H4 (cell line): ENCODE results near the gene TNP2. TPM values are rescaled to one million over a fixed set of nuclear protein-coding genes. Genes with fewer than 3 reads are reported as not detected.

Source experiments
- DNase-seq: peaks from one replicate; pipeline ENCODE4 v3.0.0-alpha.2; 2015; ENCODE audit warnings: low spot score
- total RNA-seq: library from RNA; depleted of rRNA; stranded (reverse); fragments of >200 nt; shearing (Covaris generic); gene quantifications from 2 replicates; pipeline ENCODE4 v1.2.3, GENCODE V29; 2014

Gene TNP2
- total RNA-seq, 1 experiment from 2014 or later, result not detected

GRCh38 chr16:11240636-11241473, 28.3 kb downstream of the TNP2 start:
- DNase-seq, result no peak

GRCh38 chr16:11239644-11240632, 29.2 kb downstream of the TNP2 start:
- DNase-seq, result no peak

- DNase-seq, result no peak
These were observed 30.6 kb downstream of the TNP2 start for GRCh38 chr16:11238272-11239202.

GRCh38 chr16:11236461-11237254, 32.5 kb downstream of the TNP2 start:
- DNase-seq, result no peak

GRCh38 chr16:11235703-11235991, 33.5 kb downstream of the TNP2 start:
- DNase-seq, result no peak

GRCh38 chr16:11234884-11235702, 34.0 kb downstream of the TNP2 start:
- DNase-seq, result no peak

DNA sequence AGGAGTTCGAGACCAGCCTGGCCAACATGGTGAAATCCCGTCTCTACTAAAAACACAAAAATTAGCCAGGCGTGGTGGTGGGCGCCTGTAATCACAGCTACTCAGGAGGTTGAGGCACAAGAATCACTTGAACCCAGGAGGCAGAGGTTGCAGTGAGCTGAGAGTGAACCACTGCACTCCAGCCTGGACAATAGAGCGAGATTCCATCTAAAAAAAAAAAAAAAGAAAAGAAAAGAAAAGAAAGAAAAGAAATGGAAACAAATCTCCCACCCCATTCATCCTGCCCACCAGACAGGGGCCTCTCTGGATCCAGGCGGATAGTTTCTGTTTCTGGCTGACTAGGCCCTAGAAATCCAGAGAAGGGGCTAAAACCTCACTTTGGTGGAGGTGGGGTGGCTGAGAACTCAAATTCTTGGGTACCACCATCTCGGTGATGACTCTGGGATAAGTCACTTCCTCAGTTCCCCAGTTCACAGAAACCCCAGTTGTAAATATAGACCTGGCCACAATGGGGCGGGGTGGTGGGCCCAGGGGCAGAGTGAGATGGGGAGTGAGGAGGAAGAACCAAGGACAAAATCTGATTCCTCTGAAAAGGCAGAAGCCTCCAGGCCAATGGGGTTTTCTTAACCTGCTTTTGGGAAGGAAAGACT, 35.3 kb downstream of the TNP2 start:
- no peak for DNase-seq

GRCh38 chr16:11232852-11233726, 36.0 kb downstream of the TNP2 start:
- no peak for DNase-seq

DNA sequence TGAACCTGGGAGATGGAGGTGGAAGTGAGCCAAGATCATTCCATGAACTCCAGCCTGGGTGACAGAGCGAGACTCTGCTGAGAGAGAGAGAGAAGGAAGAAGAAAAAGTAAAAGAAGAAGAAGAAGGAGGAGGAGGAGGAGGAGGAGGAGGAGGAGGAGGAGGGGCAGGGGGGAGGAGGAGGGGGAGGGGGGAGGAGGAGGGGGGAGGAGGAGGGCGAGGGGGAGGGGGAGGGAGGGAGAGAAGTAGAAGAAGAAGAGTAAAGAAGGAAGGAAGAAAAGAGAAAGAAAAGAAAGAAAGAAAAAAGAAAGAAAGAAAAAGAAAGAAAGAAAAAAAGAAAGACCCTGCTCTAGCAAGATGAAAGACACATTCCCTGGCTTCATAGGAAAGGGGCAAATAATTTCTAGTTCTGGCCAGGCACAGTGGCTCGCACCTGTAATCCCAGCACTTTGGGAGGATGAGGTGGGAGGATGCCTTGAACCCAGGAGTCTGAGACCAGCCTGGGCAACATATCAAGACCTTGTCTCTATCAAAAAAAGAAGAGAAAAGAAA, 36.7 kb downstream of the TNP2 start:
- DNase-seq, result no peak

GRCh38 chr16:11231367-11231970, 37.7 kb downstream of the TNP2 start:
- no peak for DNase-seq

- DNase-seq, result no peak
These were observed 39.2 kb downstream of the TNP2 start for GRCh38 chr16:11229906-11230305.

DNA sequence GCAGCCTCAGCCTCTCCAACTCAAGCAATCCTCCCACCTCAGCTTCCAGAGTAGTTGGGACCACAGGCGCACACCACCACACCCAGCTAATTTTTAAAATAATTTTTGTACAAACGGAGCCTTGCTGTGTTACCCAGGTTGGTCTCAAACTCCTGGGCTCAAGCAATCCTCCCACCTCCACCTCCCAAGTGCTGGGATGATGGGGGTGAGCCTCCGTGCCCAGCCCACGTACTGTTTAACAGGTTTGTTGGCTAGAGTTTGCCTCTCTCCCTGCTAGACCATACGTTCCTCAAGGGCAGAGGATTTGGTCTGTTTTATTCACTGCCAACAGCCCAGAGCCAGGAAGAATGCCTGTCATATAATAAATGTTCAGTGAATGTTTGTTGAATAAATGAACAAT, 39.7 kb downstream of the TNP2 start:
- DNase-seq, result no peak

DNA sequence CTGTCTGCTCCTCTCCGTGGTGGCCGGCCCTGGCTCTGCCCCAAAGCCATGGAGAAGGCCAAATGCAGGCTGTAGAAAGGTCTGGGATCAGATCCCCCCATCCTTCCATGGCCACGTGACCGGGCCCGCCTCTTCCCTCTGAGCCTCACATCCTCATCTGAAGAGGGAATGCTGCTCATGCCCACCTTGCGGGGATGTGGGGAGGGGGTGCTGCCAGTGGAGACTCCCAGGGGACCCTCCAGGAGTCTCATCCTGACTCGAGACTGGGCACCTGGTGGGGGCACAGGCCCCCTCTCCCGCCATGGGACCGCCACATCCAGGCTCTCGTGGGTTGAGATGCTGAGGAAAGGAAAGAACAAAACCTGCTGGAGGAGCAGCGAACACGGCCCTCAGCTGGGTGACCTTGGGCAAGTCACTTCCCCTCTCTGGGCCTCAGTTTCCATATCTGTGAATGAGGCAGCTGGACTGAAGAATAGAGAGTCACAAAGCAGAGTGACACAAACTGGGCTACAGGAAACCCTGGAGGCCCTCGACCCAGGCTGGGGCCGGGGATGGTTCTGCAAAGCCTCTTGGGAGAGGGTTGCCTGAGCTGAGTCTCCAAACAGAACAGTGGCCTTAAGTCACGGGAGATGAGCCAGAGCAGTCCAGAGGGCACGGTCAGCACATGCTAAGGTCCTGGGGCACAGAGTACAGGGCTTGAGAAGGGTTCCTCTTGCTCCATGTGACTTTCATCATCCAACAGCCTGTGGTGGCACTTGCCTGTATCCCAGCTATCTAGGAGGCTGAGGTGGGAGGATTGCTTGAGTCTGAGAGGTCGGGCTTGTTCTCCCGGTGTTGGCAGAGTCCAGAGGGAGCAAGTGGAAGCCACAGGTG, 43.2 kb downstream of the TNP2 start:
- no peak for DNase-seq

DNA sequence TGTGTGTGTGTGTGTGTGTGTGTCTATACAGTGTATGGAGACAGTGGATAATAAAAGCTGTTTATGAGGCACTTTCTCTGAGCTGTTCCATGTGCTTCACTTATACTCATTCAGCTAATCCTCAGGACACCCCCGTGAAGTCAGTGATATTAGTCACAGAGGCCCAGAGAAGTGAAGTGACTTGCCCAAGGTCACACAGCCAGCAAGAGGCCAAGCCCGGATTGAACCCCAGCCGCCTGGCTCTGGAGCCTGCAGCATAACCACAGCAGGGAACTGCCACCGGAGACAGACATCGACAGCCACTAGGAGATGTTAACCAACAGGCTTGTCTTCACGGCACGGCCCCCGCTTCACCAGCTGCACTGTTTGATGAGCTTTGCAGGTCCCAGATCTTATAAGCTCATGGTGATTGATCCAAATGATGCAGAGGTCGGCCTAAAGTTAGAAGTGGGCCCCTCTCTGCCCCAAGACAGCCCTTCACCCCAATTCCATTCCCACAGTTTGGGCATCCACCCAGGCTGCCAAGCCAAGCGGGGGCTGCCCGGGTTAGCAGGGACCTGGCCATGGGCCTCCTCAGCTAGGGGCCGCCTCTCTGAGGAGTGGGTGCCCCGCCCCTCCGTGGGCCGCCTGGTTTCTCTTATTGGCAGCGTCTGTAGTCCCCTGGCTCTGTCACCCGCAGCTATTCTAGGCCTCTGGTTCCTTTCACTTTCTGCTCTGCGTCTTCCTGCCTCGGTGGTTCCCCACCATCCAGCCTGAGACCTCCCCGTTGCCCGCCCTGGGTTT, 44.0 kb downstream of the TNP2 start:
- no peak for DNase-seq

GRCh38 chr16:11224096-11224893, 44.8 kb downstream of the TNP2 start:
- DNase-seq, result no peak
